NOMO-1 treated with DMSO at 0.1 percent for 48 hours (cell line): ENCODE results near the gene TSPAN18.

Experiments used
- DNase-seq: peaks from one replicate; lab custom pipeline; 2025; ENCODE audit not compliant: unreplicated experiment; lab: John Stamatoyannopoulos, UW

The TSPAN18 gene

GRCh38 chr11:44880953-44881352, 154.2 kb downstream of the TSPAN18 start:
- DNase-seq = no peak

GRCh38 chr11:44883277-44883676, 156.5 kb downstream of the TSPAN18 start:
- DNase-seq = no peak

GRCh38 chr11:44884056-44884455, 157.3 kb downstream of the TSPAN18 start:
- no peak for DNase-seq

- DNase-seq = no peak
Measured at GRCh38 chr11:44885065-44885810, 158.5 kb downstream of the TSPAN18 start.

GRCh38 chr11:44885919-44886789, 159.4 kb downstream of the TSPAN18 start:
- DNase-seq = no peak

GRCh38 chr11:44886790-44887140, 160.0 kb downstream of the TSPAN18 start:
- no peak for DNase-seq

- no peak for DNase-seq
Measured at GRCh38 chr11:44887636-44888035, 160.9 kb downstream of the TSPAN18 start.

GRCh38 chr11:44889266-44889665, 162.5 kb downstream of the TSPAN18 start:
- DNase-seq = no peak

GRCh38 chr11:44892843-44893242, 166.1 kb downstream of the TSPAN18 start:
- DNase-seq = no peak

GRCh38 chr11:44893308-44893822, 166.6 kb downstream of the TSPAN18 start:
- DNase-seq = no peak

- peak; percentile 41 for DNase-seq
Measured at GRCh38 chr11:44893846-44894617, 167.3 kb downstream of the TSPAN18 start.

- DNase-seq = no peak
Measured at GRCh38 chr11:44899959-44900358, 173.2 kb downstream of the TSPAN18 start.

GRCh38 chr11:44901120-44901633, 174.4 kb downstream of the TSPAN18 start:
- DNase-seq = no peak

GRCh38 chr11:44901786-44902185, 175.0 kb downstream of the TSPAN18 start:
- no peak for DNase-seq

GRCh38 chr11:44903035-44903434, 176.3 kb downstream of the TSPAN18 start:
- DNase-seq = no peak

- no peak for DNase-seq
Measured at GRCh38 chr11:44903518-44903917, 176.8 kb downstream of the TSPAN18 start.

GRCh38 chr11:44904261-44905020, 177.7 kb downstream of the TSPAN18 start:
- DNase-seq = no peak

GRCh38 chr11:44905131-44905866, 178.5 kb downstream of the TSPAN18 start:
- DNase-seq = no peak

- no peak for DNase-seq
Measured at GRCh38 chr11:44906649-44907048, 179.9 kb downstream of the TSPAN18 start.

- DNase-seq = no peak
Measured at GRCh38 chr11:44909557-44909956, 182.8 kb downstream of the TSPAN18 start.
